IPS-NIHi7 (cell line): ENCODE results near the gene RPP38.

Experiments used
- DNase-seq: peaks from one replicate; pipeline ENCODE4 v3.0.0; 2012; ENCODE audit warnings: mixed read lengths; ENCODE audit errors: extremely low spot score

Gene RPP38

DNA sequence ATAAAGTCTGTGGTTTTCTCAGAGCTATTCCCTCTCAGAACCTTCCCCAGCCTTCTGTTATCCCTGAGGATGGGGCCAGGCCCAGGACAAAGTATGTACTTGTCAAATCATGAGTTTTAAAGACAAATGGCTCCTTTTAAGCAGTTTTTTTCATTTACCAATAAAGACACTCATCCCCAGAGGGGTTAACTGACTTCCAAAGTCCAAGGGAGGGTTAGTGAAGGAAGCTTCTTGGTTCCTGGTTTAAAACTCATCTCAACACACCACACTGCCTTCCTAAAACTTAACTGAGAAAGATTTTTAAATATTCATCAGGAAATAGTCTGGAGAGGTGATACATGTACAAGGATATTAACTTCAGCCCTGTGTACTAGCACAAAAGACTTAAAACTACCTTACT lies 55.4 kb downstream of the RPP38 start:
- no peak for DNase-seq
